ENCODE measurements around the gene POLD2.
A peak's percentile ranks its signal among the peaks of the same experiment; 100 is the strongest.
"Not testable (repeated sequence)": the region's sequence is repeated elsewhere in the genome, so short reads cannot be mapped to it uniquely, and the experiment has no call there.

POLD2 gene

GRCh38 chr7:44123190-44124003 is at the start of gene POLD2:
Gene POLD2 (minus strand): TSS chr7:44123548. CDS start chr7:44122053, 1,495 bp downstream.
- DNase-seq = peak; percentile 99

DNA sequence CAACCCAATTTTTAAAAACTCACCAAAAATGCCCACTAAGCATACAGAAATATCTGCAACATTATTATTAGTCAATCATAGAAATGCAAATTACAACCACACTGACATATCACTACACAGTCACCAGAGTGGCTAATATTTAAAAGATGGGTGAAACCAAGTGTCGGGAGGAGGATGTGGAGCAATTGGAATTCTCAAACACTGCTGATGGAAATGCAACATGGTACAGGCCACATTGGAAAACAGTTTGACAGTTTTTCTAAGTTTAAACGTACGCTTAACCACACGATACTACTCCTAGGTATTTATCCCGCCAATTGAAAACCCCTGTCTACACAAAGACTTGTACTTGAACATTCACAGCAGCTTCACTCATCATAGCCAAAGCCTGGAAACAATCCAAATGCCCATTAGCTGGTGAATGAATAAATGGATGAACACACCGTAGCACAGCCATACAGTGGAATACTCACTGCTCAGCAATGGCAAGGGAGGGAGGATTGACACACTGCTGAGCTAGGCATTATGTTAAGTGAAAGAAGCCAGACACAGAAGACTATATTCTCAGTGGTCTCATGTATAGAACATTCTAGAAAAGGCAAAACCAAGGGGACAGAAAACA is 49.6 kb upstream of the POLD2 start:
- peak; percentile 5 for DNase-seq

- DNase-seq = no peak
Observed at GRCh38 chr7:44172352-44172751, 49.0 kb upstream of the POLD2 start.

GRCh38 chr7:44171901-44172300 is 48.6 kb upstream of the POLD2 start:
- not testable (repeated sequence) for DNase-seq

GRCh38 chr7:44167920-44168319 is 44.6 kb upstream of the POLD2 start:
- DNase-seq = no peak

- peak; percentile 16 for DNase-seq
Observed at GRCh38 chr7:44163591-44163990, 40.2 kb upstream of the POLD2 start.

DNA sequence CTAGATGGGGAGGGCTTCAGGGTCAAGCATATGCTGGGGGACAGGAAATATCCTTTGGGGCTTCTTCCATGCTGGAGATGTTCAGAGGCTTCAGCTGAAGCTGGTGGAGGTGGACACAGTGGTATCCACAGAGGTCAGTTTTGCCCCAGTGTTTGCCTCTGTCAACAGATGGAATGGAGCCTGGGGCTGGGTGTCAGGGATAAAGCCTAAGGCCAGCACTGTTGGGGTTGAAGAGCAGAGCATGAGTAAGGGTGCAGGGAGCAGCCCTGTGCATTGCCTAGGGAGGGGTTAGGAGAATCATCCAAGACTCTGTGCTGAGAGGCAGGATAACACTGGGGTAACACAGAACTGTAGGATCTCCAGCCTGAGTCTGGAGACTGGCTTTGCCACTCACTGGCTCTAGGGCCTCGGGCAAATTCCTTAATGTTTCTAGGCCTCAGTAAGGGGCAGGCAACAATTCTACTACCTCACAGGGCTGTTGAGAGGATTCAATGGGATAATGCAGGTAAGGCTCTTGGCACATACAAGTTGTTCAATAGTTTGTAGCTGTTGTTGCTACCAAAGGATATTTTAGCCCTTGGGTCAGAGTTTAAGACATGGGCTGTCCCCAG is 39.5 kb upstream of the POLD2 start:
- peak; percentile 10 for DNase-seq

DNA sequence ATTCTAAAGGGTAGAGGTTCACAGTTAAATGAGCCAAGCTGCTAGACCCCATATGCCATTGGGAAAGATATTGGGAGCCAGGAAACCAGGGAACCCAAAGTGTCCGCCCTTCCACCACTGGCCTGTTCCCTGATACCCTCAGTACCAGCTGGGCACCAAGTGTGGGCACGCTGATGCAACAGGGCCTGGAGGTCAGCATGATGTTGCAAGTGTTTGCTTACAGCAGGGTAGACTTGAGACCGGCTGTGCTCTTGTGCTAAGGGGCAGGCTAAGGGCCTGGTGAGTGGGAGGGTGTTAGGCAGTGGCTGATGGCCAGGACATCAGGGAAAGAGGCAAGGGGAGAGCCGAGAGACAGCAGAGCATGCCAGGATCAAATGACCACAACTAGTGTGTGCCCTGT is 38.8 kb upstream of the POLD2 start:
- DNase-seq = no peak

DNA sequence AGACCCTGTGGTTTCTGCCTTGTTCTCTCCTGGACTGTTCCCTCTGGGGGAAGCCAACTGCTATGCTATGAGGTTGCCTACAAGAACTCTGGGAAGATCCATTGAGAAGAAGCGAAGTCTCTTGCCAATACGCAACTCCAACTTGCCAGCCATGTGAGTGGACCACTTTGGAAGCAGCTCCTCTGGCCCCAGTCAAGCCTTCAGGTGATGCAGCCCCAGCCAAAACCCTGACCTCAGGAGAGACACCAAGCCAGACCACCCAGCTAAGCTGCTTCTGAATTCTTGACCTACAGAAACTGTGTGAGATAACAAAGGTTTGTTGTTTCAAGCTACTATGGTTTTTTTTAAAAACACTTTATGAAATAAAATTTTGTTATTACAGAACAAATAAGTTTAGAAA is 38.0 kb upstream of the POLD2 start:
- no peak for DNase-seq

DNA sequence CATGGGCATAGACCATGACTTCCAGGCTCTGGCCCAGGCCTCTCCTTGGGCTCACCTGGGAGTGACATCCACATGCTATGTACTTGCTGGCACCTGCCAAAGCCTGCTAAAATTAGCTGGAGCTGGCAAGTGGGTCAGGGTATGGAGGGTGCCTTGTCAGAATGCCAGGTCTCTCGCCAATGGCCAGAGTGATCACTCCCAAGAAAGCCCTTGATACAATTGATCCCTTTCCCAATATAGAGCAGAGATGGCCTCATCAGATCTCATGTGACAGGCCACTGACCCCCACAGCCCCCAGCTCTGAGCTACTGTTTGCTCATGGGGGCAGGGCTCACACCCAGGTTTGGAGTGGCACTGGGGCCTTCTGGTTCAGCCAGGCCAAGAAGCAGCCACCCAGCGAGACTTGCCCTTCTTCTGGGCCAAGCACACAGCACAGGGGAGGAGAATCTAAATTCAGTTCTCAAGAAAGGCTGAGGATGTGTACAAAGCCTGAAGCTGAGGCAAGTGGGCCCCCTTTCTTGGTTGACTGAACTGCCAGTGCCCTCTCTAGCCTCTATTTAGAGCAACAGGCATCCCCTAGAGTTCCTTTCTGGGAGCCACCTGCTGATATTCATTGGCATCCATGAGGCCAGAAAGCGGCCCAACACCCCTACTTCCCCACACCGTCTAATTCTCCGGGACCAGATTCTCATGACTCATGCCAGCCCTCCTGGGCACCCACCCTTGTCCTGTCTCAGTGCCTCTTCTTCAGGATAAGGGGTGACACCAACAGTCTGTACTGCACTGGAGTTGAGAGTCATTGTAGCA is 36.7 kb upstream of the POLD2 start:
- DNase-seq = no peak

DNA sequence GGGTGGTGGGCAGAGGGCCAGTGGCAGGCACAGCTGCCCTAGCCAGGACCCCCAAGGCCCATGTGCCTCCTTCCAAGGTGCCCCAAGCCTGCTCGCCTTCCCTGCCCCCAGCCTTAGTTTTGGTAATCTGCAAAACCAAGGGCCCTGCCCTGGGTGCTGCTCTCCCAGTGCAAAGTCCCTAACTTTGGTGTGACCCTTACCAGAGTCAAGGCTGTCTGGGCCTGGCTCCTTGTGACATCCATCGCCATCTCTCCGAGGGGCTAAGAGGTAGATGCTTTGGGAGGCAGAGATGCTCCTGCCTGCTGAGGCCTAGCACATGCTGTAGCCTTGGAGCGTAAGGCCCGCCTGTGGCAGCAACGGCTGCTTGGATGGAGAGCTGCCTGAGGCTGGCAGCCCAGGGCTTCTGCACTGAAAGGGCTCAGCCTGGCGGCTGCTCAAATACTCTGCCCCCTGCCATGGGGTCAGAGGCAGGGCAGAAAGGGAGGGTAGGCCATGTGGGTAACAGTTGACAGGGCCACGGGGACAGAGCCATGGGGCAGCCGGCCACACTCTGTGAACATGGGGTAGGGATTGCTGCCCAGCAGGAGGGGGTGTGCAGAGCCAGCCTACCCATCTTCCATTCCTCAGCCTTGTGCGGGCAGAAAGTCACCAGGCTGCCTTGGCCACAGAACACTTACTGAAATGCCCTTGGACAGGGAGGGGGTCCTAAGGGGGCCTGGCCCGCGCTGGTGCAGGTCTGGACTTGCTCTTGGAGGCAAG is 35.7 kb upstream of the POLD2 start:
- no peak for DNase-seq

GRCh38 chr7:44158096-44158872 is 34.9 kb upstream of the POLD2 start:
- no peak for DNase-seq

DNA sequence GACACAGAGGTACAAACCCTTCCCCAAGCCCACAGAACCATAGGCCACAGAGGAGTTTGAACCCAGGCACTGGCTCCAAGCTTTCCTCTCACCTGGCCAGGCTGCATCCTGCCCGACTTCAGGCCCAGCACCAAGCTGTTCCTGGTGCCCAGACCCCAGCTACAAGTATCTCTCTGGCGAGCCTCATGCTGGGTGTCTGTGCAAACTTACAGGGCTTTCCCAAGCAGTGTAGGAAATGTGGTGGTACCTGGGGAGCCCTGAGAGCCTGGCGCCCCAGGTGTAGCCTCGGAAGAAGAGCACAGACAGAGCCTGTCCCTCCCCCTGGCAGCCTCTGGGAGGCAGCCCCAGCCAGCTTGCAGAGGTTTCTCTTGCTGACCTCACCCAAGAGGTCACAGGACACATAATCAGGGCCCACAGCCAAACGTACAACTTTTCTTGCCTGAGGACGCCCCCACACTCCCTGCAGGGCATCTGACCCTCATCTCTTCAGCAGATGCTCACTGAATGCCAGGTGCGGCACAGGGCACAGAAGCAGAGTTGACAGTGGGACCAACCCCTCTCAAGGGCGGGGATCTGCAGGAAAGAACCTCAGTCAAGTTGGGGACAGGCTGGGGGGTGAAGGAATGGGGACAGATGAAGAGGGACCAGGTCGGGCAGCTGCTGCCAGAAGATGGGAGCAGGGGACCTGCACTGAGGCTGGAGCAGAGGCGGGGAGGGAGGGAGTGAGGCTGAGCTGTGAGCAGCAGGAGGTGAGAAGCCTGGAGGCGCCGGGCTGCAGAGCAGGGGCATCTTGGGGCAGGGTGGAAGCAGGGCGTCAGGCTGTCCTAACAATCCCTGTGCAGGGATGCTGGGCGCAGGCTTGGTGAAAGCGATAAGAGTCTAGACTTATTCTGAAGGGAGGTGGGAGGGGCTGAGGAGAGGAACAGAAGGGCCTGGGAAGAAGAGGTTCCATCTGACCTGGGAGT is 34.0 kb upstream of the POLD2 start:
- DNase-seq = no peak

GRCh38 chr7:44156453-44157010 is 33.2 kb upstream of the POLD2 start:
- no peak for DNase-seq

- no peak for DNase-seq
Observed at GRCh38 chr7:44155191-44156185, 32.1 kb upstream of the POLD2 start.

- no peak for DNase-seq
Observed at GRCh38 chr7:44154703-44155102, 31.4 kb upstream of the POLD2 start.

DNA sequence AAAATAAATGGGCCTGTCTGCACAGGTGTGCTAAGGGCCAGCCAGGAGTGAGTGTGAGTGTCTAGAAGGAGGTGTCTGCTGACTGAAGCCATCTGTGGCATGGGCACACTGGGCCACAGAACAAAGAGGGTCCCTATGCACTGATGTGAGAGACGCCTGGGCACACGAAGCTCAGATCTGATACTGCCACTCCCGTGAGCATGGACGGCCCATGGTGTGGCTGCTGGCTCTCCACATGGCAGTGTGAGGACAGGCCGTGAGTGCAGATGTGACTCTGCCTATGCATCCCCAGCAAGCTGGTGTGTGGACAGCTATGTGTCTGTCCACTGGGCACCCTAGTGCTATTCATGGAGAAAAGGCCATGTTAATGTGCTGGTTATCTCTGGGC is 30.6 kb upstream of the POLD2 start:
- DNase-seq = no peak
